HL-60 (cell line): ENCODE data around the gene PALB2.
"Not testable (repeated sequence)": the region's sequence is repeated elsewhere in the genome, so short reads cannot be mapped to it uniquely, and the experiment has no call there.

ENCODE experiments used
- CTCF ChIP-seq: IDR thresholded peaks from one replicate; pipeline ENCODE4 v1.5.1; 2011; ENCODE audit warnings: low read length, control low read depth, inconsistent platforms; ENCODE audit not compliant: insufficient read depth
- GABPA ChIP-seq: IDR thresholded peaks from 2 replicates; pipeline ENCODE4 v1.6.1; 2012; ENCODE audit warnings: low read depth
- POLR2AphosphoS5 ChIP-seq: IDR thresholded peaks from 2 replicates; pipeline ENCODE4 v1.6.1; 2012; ENCODE audit warnings: low read depth
- REST ChIP-seq: IDR thresholded peaks from 2 replicates; pipeline ENCODE4 v1.6.1; 2012; ENCODE audit warnings: low read depth; ENCODE audit not compliant: insufficient replicate concordance
- SPI1 ChIP-seq: IDR thresholded peaks from 2 replicates; pipeline ENCODE4 v1.6.1; 2012; ENCODE audit warnings: low read depth, mild to moderate bottlenecking, borderline replicate concordance

- TF ChIP-seq CTCF, REST, POLR2AphosphoS5, GABPA, SPI1: not testable (repeated sequence)
Measured at GRCh38 chr16:23610905-23611304, 30.2 kb downstream of the PALB2 start.
